K562 (cell line): ENCODE data around the gene RSRP1. TPM values are rescaled to one million over a fixed set of nuclear protein-coding genes. Genes with fewer than 3 reads are reported as not detected.
A peak's percentile ranks its signal among the peaks of the same experiment; 100 is the strongest.

Source experiments
- BRD9 ChIP-seq: fragments of 450-650 bp; IDR thresholded peaks from 2 replicates; pipeline ENCODE4 v1.6.1; 2018; ENCODE audit warnings: low read depth; ENCODE audit not compliant: partially characterized antibody
- CAMTA2 ChIP-seq: fragments of 250-450 bp; sonication (Bioruptor Pico); conservative IDR thresholded peaks from 2 replicates; pipeline ENCODE4 v1.5.1; 2022
- ID3 ChIP-seq, 2 experiments: fragments of 250-450 bp in 1 of 2; fragments of 450-650 bp in 1 of 2; sonication (Bioruptor Pico) in 1 of 2; IDR thresholded peaks; 2 replicates each; pipeline versions ENCODE4 v1.6.1 to v1.8.0; 2016 to 2021; ENCODE audit warnings: mild to moderate bottlenecking in 2 of 2, moderate library complexity in 2 of 2, missing compliant biosample characterization in 1 of 2, missing genetic modification characterization in 1 of 2
- RBBP5 ChIP-seq: fragments of 200-600 bp; sonication (generic); IDR thresholded peaks from 2 replicates; pipeline ENCODE4 v1.6.1; 2012; ENCODE audit warnings: borderline replicate concordance, mild to moderate bottlenecking, low read length, control low read depth, inconsistent platforms; ENCODE audit not compliant: insufficient read depth, poor library complexity, severe bottlenecking
- ZKSCAN1 ChIP-seq: fragments of 150-350 bp; IDR thresholded peaks from 2 replicates; pipeline ENCODE4 v1.6.1; 2016; ENCODE audit warnings: low read depth, low read length
- polyA plus RNA-seq, 8 experiments: library from polyadenylated mRNA; depleted of rRNA in 4 of 8; stranded (reverse) in 5 of 8; unstranded in 3 of 8; fragments of >200 nt; fragmentation: Nextera tagmentation in 2 of 8; fragmentation: Illumina TruSeq in 1 of 8; extraction: Ambion mirVana in 2 of 8; extraction: Trizol in 1 of 8; gene quantifications; 2 replicates each; pipeline versions ENCODE4 v1.2.1 to v1.2.3, GENCODE V29; 2011 to 2014; ENCODE audit warnings: inconsistent platforms in 1 of 8, missing spikeins in 1 of 8
- total RNA-seq, 7 experiments: library from RNA; depleted of rRNA in 6 of 7; stranded (reverse); fragments of >200 nt in 6 of 7; fragmentation: Illumina TruSeq in 2 of 7; extraction: Trizol in 2 of 7; gene quantifications; 2 replicates each; pipeline versions ENCODE4 v1.2.1 to v1.2.3, GENCODE V29; 2011 to 2021; ENCODE audit warnings: low replicate concordance in 1 of 7
- TF ChIP-seq, protein P1 (sequence below): fragments of 200-600 bp; sonication (generic); IDR thresholded peaks from one replicate; pipeline ENCODE4 v1.6.1; 2012; ENCODE audit warnings: mild to moderate bottlenecking, low read depth, low read length, inconsistent platforms
- TF ChIP-seq, protein P2 (sequence below), 2 experiments: fragments of 450-650 bp in 1 of 2; IDR thresholded peaks; 2 replicates each; pipeline ENCODE4 v1.6.1; 2011 to 2017; ENCODE audit warnings: low read depth in 2 of 2, antibody characterized with exemption in 1 of 2, borderline replicate concordance in 1 of 2, low read length in 1 of 2, mild to moderate bottlenecking in 1 of 2, mixed read lengths in 1 of 2; ENCODE audit not compliant: control insufficient read depth in 1 of 2

The RSRP1 gene
- total and polyA plus RNA-seq, 9 of the 15 experiments (the other 6 are each of a cell fraction or from before 2014, with no cell fraction given): 27.2 to 283 (median 146) TPM

DNA sequence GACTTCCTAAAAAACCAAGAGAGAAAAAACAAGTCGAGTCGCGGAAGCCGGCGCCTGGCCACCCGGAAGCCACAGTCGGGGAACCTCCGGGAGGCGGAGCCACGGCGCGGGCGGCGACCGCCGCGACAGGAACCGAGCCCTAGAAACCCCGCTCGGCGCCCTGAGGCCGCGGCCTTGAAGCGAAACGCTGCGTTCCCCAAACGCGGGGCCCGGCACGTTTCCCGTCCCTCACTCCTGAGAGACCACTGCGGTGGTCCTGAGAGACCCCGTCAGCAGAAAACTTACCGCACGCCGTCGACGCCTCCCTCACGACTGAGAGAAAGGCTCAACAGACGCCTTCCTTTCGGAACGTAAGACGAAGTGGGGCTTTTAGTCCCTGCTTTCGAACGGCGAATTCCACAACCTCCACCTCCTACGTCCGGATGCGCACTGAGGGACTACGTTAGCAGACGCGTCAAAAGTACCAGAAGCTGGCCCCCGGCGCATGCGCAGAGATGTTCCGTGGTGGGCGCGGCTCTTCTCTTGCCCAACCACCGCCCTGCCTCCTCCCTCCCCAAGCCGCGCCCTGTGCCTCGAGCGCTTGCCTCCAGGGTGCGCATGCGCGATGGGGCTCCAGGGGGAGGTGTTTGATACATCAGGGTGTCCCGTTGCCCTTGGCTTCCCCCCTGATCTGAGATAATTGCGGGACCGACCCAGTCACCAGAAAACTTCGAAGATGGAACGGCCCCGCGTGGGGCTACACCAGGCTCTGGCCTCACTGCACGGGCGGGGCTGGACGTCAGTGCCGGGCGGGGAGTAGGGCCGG lies at the start of gene RSRP1 (continued):
- TF ChIP-seq, protein P1, sequence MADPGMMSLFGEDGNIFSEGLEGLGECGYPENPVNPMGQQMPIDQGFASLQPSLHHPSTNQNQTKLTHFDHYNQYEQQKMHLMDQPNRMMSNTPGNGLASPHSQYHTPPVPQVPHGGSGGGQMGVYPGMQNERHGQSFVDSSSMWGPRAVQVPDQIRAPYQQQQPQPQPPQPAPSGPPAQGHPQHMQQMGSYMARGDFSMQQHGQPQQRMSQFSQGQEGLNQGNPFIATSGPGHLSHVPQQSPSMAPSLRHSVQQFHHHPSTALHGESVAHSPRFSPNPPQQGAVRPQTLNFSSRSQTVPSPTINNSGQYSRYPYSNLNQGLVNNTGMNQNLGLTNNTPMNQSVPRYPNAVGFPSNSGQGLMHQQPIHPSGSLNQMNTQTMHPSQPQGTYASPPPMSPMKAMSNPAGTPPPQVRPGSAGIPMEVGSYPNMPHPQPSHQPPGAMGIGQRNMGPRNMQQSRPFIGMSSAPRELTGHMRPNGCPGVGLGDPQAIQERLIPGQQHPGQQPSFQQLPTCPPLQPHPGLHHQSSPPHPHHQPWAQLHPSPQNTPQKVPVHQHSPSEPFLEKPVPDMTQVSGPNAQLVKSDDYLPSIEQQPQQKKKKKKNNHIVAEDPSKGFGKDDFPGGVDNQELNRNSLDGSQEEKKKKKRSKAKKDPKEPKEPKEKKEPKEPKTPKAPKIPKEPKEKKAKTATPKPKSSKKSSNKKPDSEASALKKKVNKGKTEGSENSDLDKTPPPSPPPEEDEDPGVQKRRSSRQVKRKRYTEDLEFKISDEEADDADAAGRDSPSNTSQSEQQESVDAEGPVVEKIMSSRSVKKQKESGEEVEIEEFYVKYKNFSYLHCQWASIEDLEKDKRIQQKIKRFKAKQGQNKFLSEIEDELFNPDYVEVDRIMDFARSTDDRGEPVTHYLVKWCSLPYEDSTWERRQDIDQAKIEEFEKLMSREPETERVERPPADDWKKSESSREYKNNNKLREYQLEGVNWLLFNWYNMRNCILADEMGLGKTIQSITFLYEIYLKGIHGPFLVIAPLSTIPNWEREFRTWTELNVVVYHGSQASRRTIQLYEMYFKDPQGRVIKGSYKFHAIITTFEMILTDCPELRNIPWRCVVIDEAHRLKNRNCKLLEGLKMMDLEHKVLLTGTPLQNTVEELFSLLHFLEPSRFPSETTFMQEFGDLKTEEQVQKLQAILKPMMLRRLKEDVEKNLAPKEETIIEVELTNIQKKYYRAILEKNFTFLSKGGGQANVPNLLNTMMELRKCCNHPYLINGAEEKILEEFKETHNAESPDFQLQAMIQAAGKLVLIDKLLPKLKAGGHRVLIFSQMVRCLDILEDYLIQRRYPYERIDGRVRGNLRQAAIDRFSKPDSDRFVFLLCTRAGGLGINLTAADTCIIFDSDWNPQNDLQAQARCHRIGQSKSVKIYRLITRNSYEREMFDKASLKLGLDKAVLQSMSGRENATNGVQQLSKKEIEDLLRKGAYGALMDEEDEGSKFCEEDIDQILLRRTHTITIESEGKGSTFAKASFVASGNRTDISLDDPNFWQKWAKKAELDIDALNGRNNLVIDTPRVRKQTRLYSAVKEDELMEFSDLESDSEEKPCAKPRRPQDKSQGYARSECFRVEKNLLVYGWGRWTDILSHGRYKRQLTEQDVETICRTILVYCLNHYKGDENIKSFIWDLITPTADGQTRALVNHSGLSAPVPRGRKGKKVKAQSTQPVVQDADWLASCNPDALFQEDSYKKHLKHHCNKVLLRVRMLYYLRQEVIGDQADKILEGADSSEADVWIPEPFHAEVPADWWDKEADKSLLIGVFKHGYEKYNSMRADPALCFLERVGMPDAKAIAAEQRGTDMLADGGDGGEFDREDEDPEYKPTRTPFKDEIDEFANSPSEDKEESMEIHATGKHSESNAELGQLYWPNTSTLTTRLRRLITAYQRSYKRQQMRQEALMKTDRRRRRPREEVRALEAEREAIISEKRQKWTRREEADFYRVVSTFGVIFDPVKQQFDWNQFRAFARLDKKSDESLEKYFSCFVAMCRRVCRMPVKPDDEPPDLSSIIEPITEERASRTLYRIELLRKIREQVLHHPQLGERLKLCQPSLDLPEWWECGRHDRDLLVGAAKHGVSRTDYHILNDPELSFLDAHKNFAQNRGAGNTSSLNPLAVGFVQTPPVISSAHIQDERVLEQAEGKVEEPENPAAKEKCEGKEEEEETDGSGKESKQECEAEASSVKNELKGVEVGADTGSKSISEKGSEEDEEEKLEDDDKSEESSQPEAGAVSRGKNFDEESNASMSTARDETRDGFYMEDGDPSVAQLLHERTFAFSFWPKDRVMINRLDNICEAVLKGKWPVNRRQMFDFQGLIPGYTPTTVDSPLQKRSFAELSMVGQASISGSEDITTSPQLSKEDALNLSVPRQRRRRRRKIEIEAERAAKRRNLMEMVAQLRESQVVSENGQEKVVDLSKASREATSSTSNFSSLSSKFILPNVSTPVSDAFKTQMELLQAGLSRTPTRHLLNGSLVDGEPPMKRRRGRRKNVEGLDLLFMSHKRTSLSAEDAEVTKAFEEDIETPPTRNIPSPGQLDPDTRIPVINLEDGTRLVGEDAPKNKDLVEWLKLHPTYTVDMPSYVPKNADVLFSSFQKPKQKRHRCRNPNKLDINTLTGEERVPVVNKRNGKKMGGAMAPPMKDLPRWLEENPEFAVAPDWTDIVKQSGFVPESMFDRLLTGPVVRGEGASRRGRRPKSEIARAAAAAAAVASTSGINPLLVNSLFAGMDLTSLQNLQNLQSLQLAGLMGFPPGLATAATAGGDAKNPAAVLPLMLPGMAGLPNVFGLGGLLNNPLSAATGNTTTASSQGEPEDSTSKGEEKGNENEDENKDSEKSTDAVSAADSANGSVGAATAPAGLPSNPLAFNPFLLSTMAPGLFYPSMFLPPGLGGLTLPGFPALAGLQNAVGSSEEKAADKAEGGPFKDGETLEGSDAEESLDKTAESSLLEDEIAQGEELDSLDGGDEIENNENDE: peak; percentile 20
- TF ChIP-seq ID3 (CRISPR knock-in tag; IDR thresholded peaks at IDR 0.05) (no peak), ID3 (tag; IDR thresholded peaks at IDR 0.05) (no peak; the same call in 1 of the 2 replicates), ZKSCAN1 (peak; percentile 59), BRD9 (peak; percentile 17), CAMTA2 (peak; percentile 89; the same call in 1 of the 2 replicates), RBBP5 (peak; percentile 89)
- TF ChIP-seq, protein P2, sequence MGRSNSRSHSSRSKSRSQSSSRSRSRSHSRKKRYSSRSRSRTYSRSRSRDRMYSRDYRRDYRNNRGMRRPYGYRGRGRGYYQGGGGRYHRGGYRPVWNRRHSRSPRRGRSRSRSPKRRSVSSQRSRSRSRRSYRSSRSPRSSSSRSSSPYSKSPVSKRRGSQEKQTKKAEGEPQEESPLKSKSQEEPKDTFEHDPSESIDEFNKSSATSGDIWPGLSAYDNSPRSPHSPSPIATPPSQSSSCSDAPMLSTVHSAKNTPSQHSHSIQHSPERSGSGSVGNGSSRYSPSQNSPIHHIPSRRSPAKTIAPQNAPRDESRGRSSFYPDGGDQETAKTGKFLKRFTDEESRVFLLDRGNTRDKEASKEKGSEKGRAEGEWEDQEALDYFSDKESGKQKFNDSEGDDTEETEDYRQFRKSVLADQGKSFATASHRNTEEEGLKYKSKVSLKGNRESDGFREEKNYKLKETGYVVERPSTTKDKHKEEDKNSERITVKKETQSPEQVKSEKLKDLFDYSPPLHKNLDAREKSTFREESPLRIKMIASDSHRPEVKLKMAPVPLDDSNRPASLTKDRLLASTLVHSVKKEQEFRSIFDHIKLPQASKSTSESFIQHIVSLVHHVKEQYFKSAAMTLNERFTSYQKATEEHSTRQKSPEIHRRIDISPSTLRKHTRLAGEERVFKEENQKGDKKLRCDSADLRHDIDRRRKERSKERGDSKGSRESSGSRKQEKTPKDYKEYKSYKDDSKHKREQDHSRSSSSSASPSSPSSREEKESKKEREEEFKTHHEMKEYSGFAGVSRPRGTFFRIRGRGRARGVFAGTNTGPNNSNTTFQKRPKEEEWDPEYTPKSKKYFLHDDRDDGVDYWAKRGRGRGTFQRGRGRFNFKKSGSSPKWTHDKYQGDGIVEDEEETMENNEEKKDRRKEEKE (IDR thresholded peaks at IDR 0.05; ENCODE audit: borderline replicate concordance in 1 of 2, control insufficient read depth in 1 of 2, low read depth in 2 of 2, low read length in 1 of 2): 0 out of 4 replicates have a peak, but pooled peaks of 1 of the 2 experiments have one; percentile 73
